Measurements from ENCODE around the gene HERC3.
A peak's percentile ranks its signal among the peaks of the same experiment; 100 is the strongest.

The HERC3 gene

GRCh38 chr4:88697141-88697540, 104.9 kb downstream of the HERC3 start:
- Histone ChIP-seq H2AFZ (ENCODE audit: insufficient read depth, low read length, poor library complexity) (peak overlapping the region; percentile 24), H4K91ac (ENCODE audit: low read depth, low read length) (no peak overlapping the region), H2AK5ac (ENCODE audit: low read length) (no peak overlapping the region), H3K23ac (ENCODE audit: low read length) (no peak overlapping the region), H4K12ac (ENCODE audit: low read depth, low read length) (no peak overlapping the region), H2BK12ac (ENCODE audit: low read length) (no peak overlapping the region), H3K36me3 (ENCODE audit: control insufficient read depth in 1 of 2, insufficient read depth in 2 of 2, low read length in 2 of 2) (no peaks in the 10 kb centered on the region), H3K79me2 (ENCODE audit: control insufficient read depth, insufficient read depth, low read length, poor library complexity) (peaks cover 2% of the 10 kb centered on the region), H3K9me3 (ENCODE audit: insufficient read depth, low read depth, low read length) (no peaks in the 10 kb centered on the region), H3K27me3 (ENCODE audit: insufficient read depth, low read length) (no peaks in the 10 kb centered on the region), H3K14ac (ENCODE audit: low read length) (no peak overlapping the region), H3K4me2 (ENCODE audit: low read length) (peak overlapping the region; percentile 75), H2BK5ac (ENCODE audit: low read depth, low read length, poor library complexity) (no peak overlapping the region), H3K27ac (ENCODE audit: low read depth, low read length) (no peak overlapping the region), H3K79me1 (ENCODE audit: low read length) (no peaks in the 10 kb centered on the region), H4K8ac (ENCODE audit: low read depth, low read length) (peak overlapping the region; percentile 65), H3K9ac (ENCODE audit: low read length) (no peak overlapping the region), H3K4ac (ENCODE audit: low read depth, low read length) (no peak overlapping the region), H2BK120ac (ENCODE audit: insufficient read depth, low read length, poor library complexity) (no peak overlapping the region), H3K18ac (ENCODE audit: low read length) (no peak overlapping the region), H3K4me3 (ENCODE audit: low read depth, low read length) (peak overlapping the region; percentile 75), H3K4me1 (ENCODE audit: control insufficient read depth in 1 of 2, insufficient read depth in 2 of 2, low read length in 2 of 2) (no peaks in the 10 kb centered on the region)
- DNase-seq: no peak
- 100% methylated on average over 3 of the region's 18 CpGs for WGBS (ENCODE audit: extremely low coverage, insufficient coverage, insufficient read length)

- no peak within 1 kb of the TSS for H2BK5ac ChIP-seq (ENCODE audit: low read depth, low read length, poor library complexity)
- H3K4me2 ChIP-seq (ENCODE audit: low read length): peak within 1 kb of the TSS; percentile 75
- no peaks in the 10 kb centered on the region for H3K79me1 ChIP-seq (ENCODE audit: low read length)
- H3K27ac ChIP-seq (ENCODE audit: low read depth, low read length): no peak within 1 kb of the TSS
- peaks cover 2% of the 10 kb centered on the region for H3K79me2 ChIP-seq (ENCODE audit: control insufficient read depth, insufficient read depth, low read length, poor library complexity)
- peak; percentile 52 to 61 for DNase-seq
- no peaks in the 10 kb centered on the region for H3K36me3 ChIP-seq (ENCODE audit: control insufficient read depth in 1 of 2, insufficient read depth in 2 of 2, low read length in 2 of 2)
- no peak within 1 kb of the TSS for H4K12ac ChIP-seq (ENCODE audit: low read depth, low read length)
- H3K14ac ChIP-seq (ENCODE audit: low read length): peak within 1 kb of the TSS; percentile 34
- peak within 1 kb of the TSS; percentile 24 for H2AFZ ChIP-seq (ENCODE audit: insufficient read depth, low read length, poor library complexity)
- WGBS (ENCODE audit: extremely low coverage, insufficient coverage, insufficient read length): no CpG with 5 or more reads among the region's 40 CpGs
- H3K9me3 ChIP-seq (ENCODE audit: insufficient read depth, low read depth, low read length): no peaks in the 10 kb centered on the region
- H3K4ac ChIP-seq (ENCODE audit: low read depth, low read length): no peak within 1 kb of the TSS
- H3K27me3 ChIP-seq (ENCODE audit: insufficient read depth, low read length): no peaks in the 10 kb centered on the region
- H4K8ac ChIP-seq (ENCODE audit: low read depth, low read length): peak within 1 kb of the TSS; percentile 65
- no peak within 1 kb of the TSS for H2AK5ac ChIP-seq (ENCODE audit: low read length)
- H3K18ac ChIP-seq (ENCODE audit: low read length): peak within 1 kb of the TSS; percentile 25
- no peak within 1 kb of the TSS for H2BK120ac ChIP-seq (ENCODE audit: insufficient read depth, low read length, poor library complexity)
- H2BK12ac ChIP-seq (ENCODE audit: low read length): no peak within 1 kb of the TSS
- H3K4me3 ChIP-seq (ENCODE audit: low read depth, low read length): peak within 1 kb of the TSS; percentile 75
- H4K91ac ChIP-seq (ENCODE audit: low read depth, low read length): no peak within 1 kb of the TSS
- H3K9ac ChIP-seq (ENCODE audit: low read length): peak within 1 kb of the TSS; percentile 38
- no peaks in the 10 kb centered on the region for H3K4me1 ChIP-seq (ENCODE audit: control insufficient read depth in 1 of 2, insufficient read depth in 2 of 2, low read length in 2 of 2)
- H3K23ac ChIP-seq (ENCODE audit: low read length): no peak within 1 kb of the TSS
These were observed 105.5 kb downstream of the HERC3 start, which contains the start of gene NAP1L5 for GRCh38 chr4:88697588-88698329. Gene NAP1L5, minus strand, starts transcription at chr4:88697829. Its CDS starts 75 bp downstream, at chr4:88697754.

- Histone ChIP-seq H2BK120ac (ENCODE audit: insufficient read depth, low read length, poor library complexity) (no peak overlapping the region), H3K4me2 (ENCODE audit: low read length) (no peak overlapping the region), H3K18ac (ENCODE audit: low read length) (no peak overlapping the region), H3K4me1 (ENCODE audit: control insufficient read depth in 1 of 2, insufficient read depth in 2 of 2, low read length in 2 of 2) (no peaks in the 10 kb centered on the region), H2BK12ac (ENCODE audit: low read length) (no peak overlapping the region), H3K36me3 (ENCODE audit: control insufficient read depth in 1 of 2, insufficient read depth in 2 of 2, low read length in 2 of 2) (no peaks in the 10 kb centered on the region), H3K4me3 (ENCODE audit: low read depth, low read length) (no peak overlapping the region), H4K91ac (ENCODE audit: low read depth, low read length) (no peak overlapping the region), H2BK5ac (ENCODE audit: low read depth, low read length, poor library complexity) (no peak overlapping the region), H3K79me1 (ENCODE audit: low read length) (no peaks in the 10 kb centered on the region), H2AK5ac (ENCODE audit: low read length) (no peak overlapping the region), H3K23ac (ENCODE audit: low read length) (no peak overlapping the region), H3K27ac (ENCODE audit: low read depth, low read length) (no peak overlapping the region), H3K79me2 (ENCODE audit: control insufficient read depth, insufficient read depth, low read length, poor library complexity) (peaks cover 2% of the 10 kb centered on the region), H2AFZ (ENCODE audit: insufficient read depth, low read length, poor library complexity) (no peak overlapping the region), H3K27me3 (ENCODE audit: insufficient read depth, low read length) (no peaks in the 10 kb centered on the region), H4K12ac (ENCODE audit: low read depth, low read length) (no peak overlapping the region), H3K4ac (ENCODE audit: low read depth, low read length) (no peak overlapping the region), H3K14ac (ENCODE audit: low read length) (no peak overlapping the region), H3K9ac (ENCODE audit: low read length) (no peak overlapping the region), H3K9me3 (ENCODE audit: insufficient read depth, low read depth, low read length) (no peaks in the 10 kb centered on the region), H4K8ac (ENCODE audit: low read depth, low read length) (no peak overlapping the region)
- WGBS (ENCODE audit: extremely low coverage, insufficient coverage, insufficient read length): 100% methylated on average over 2 of the region's 7 CpGs
- no peak for DNase-seq
These were observed 106.2 kb downstream of the HERC3 start for GRCh38 chr4:88698519-88698918.

- H4K12ac ChIP-seq (ENCODE audit: low read depth, low read length): no peak overlapping the region
- no peak overlapping the region for H2BK120ac ChIP-seq (ENCODE audit: insufficient read depth, low read length, poor library complexity)
- H3K27me3 ChIP-seq (ENCODE audit: insufficient read depth, low read length): no peaks in the 10 kb centered on the region
- no peaks in the 10 kb centered on the region for H3K79me1 ChIP-seq (ENCODE audit: low read length)
- no peak overlapping the region for H3K23ac ChIP-seq (ENCODE audit: low read length)
- DNase-seq: no peak
- no peak overlapping the region for H4K91ac ChIP-seq (ENCODE audit: low read depth, low read length)
- H2BK5ac ChIP-seq (ENCODE audit: low read depth, low read length, poor library complexity): no peak overlapping the region
- no peak overlapping the region for H3K27ac ChIP-seq (ENCODE audit: low read depth, low read length)
- H3K14ac ChIP-seq (ENCODE audit: low read length): no peak overlapping the region
- H3K4ac ChIP-seq (ENCODE audit: low read depth, low read length): no peak overlapping the region
- no peaks in the 10 kb centered on the region for H3K36me3 ChIP-seq (ENCODE audit: control insufficient read depth in 1 of 2, insufficient read depth in 2 of 2, low read length in 2 of 2)
- no peak overlapping the region for H4K8ac ChIP-seq (ENCODE audit: low read depth, low read length)
- no peak overlapping the region for H2BK12ac ChIP-seq (ENCODE audit: low read length)
- H3K18ac ChIP-seq (ENCODE audit: low read length): no peak overlapping the region
- H3K4me2 ChIP-seq (ENCODE audit: low read length): no peak overlapping the region
- no peaks in the 10 kb centered on the region for H3K79me2 ChIP-seq (ENCODE audit: control insufficient read depth, insufficient read depth, low read length, poor library complexity)
- no peaks in the 10 kb centered on the region for H3K4me1 ChIP-seq (ENCODE audit: control insufficient read depth in 1 of 2, insufficient read depth in 2 of 2, low read length in 2 of 2)
- no peak overlapping the region for H2AFZ ChIP-seq (ENCODE audit: insufficient read depth, low read length, poor library complexity)
- H2AK5ac ChIP-seq (ENCODE audit: low read length): no peak overlapping the region
- H3K4me3 ChIP-seq (ENCODE audit: low read depth, low read length): no peak overlapping the region
- H3K9me3 ChIP-seq (ENCODE audit: insufficient read depth, low read depth, low read length): no peaks in the 10 kb centered on the region
- H3K9ac ChIP-seq (ENCODE audit: low read length): no peak overlapping the region
- WGBS (ENCODE audit: extremely low coverage, insufficient coverage, insufficient read length): no CpG with 5 or more reads among the region's 2 CpGs
These were observed 110.5 kb downstream of the HERC3 start for GRCh38 chr4:88702782-88703181.

Data from trophoblast cell (in vitro differentiated cells and primary cell).